CD14-positive monocyte (primary cell): Measurements from ENCODE around the gene RBM19. TPM values are rescaled to one million over a fixed set of nuclear protein-coding genes. Genes with fewer than 3 reads are reported as not detected.

Experiments used
- DNase-seq, 3 donors: peaks; one replicate each; pipeline ENCODE4 v3.0.0-alpha.2; 2011 to 2022
- H2AFZ ChIP-seq: 2 replicates; pipeline ENCODE4 v1.6.0; 2012; ENCODE audit warnings: mild to moderate bottlenecking, low read depth, low read length, inconsistent platforms; ENCODE audit not compliant: insufficient read depth, poor library complexity, severe bottlenecking
- H3K27ac ChIP-seq, 2 donors: 1 replicate in 1 of 2; 2 replicates in 1 of 2; pipeline ENCODE4 v1.5.1; 2012 to 2013; ENCODE audit warnings: low read length in 2 of 2, control low read depth in 1 of 2, inconsistent platforms in 1 of 2, low read depth in 1 of 2, mild to moderate bottlenecking in 1 of 2
- H3K27me3 ChIP-seq, 2 donors: one replicate each; pipeline versions ENCODE4 v1.6.0 to v1.6.1; 2011 to 2013; ENCODE audit warnings: low read length in 2 of 2; ENCODE audit not compliant: control insufficient read depth in 2 of 2, insufficient read depth in 2 of 2
- H3K36me3 ChIP-seq, 2 donors: replicated peaks in 1 of 2; 1 replicate in 1 of 2; 2 replicates in 1 of 2; pipeline versions ENCODE4 v1.5.1 to v1.6.1; 2012 to 2013; ENCODE audit warnings: low read length in 2 of 2, control low read depth in 1 of 2, inconsistent platforms in 1 of 2, mild to moderate bottlenecking in 1 of 2; ENCODE audit not compliant: insufficient read depth in 2 of 2, control insufficient read depth in 1 of 2
- H3K4me1 ChIP-seq, 2 donors: 1 replicate in 1 of 2; 2 replicates in 1 of 2; pipeline versions ENCODE4 v1.5.1 to v1.6.1; 2012 to 2013; ENCODE audit warnings: low read length in 2 of 2, control low read depth in 1 of 2, inconsistent platforms in 1 of 2, mild to moderate bottlenecking in 1 of 2, moderate library complexity in 1 of 2; ENCODE audit not compliant: insufficient read depth in 2 of 2, control insufficient read depth in 1 of 2
- H3K4me2 ChIP-seq: replicated peaks from 2 replicates; pipeline ENCODE3; 2012; ENCODE audit warnings: low read length, moderate library complexity, mild to moderate bottlenecking; ENCODE audit not compliant: poor library complexity, severe bottlenecking; ENCODE audit errors: extremely low read depth
- H3K4me3 ChIP-seq, 3 experiments: fragments of 200-600 bp in 1 of 3; sonication (generic) in 1 of 3; replicated peaks in 1 of 3; 1 replicate in 2 of 3; 2 replicates in 1 of 3; pipeline ENCODE4 v1.5.1; 2011 to 2013; ENCODE audit warnings: low read length in 3 of 3, mild to moderate bottlenecking in 3 of 3, control low read depth in 2 of 3, low read depth in 2 of 3, inconsistent platforms in 1 of 3, moderate library complexity in 1 of 3
- H3K79me2 ChIP-seq: 2 replicates; pipeline ENCODE4 v1.6.0; 2012; ENCODE audit warnings: mild to moderate bottlenecking, control low read depth, inconsistent platforms, low read length, moderate library complexity; ENCODE audit not compliant: insufficient read depth
- H3K9ac ChIP-seq: 2 replicates; pipeline ENCODE4 v1.6.0; 2017; ENCODE audit warnings: low read length, mild to moderate bottlenecking; ENCODE audit not compliant: insufficient read depth, poor library complexity, severe bottlenecking
- H3K9me3 ChIP-seq, 2 donors: replicated peaks in 1 of 2; 1 replicate in 1 of 2; 2 replicates in 1 of 2; pipeline versions ENCODE4 v1.5.1 to v1.6.1; 2012 to 2013; ENCODE audit warnings: low read length in 2 of 2, control low read depth in 1 of 2; ENCODE audit not compliant: control insufficient read depth in 1 of 2, insufficient read depth in 1 of 2
- H4K20me1 ChIP-seq: 2 replicates; pipeline ENCODE4 v1.6.0; 2012; ENCODE audit warnings: mild to moderate bottlenecking, low read length, control low read depth, moderate library complexity; ENCODE audit not compliant: insufficient read depth
- H3K27ac Mint-ChIP-seq, 7 donors: one replicate each; pipeline ENCODE4 v1.8.0; 2020; ENCODE audit warnings: mild to moderate bottlenecking in 7 of 7, mixed read lengths in 7 of 7, moderate library complexity in 6 of 7, inconsistent platforms in 2 of 7
- H3K27me3 Mint-ChIP-seq, 3 donors: one replicate each; pipeline ENCODE4 v1.8.0; 2021 to 2022; ENCODE audit warnings: low read depth in 3 of 3, mild to moderate bottlenecking in 3 of 3, mixed read lengths in 3 of 3, moderate library complexity in 3 of 3, inconsistent platforms in 1 of 3
- H3K36me3 Mint-ChIP-seq, 2 donors: one replicate each; pipeline ENCODE4 v1.8.0; 2020; ENCODE audit warnings: mixed read lengths in 2 of 2, inconsistent platforms in 1 of 2, mild to moderate bottlenecking in 1 of 2
- H3K4me1 Mint-ChIP-seq: one replicate; pipeline ENCODE4 v1.8.0; 2020; ENCODE audit warnings: mild to moderate bottlenecking, mixed read lengths
- H3K4me3 Mint-ChIP-seq, 2 donors: one replicate each; pipeline ENCODE4 v1.8.0; 2020; ENCODE audit warnings: mild to moderate bottlenecking in 2 of 2, mixed read lengths in 2 of 2, moderate library complexity in 1 of 2
- H3K9me3 Mint-ChIP-seq, 7 donors: one replicate each; pipeline ENCODE4 v1.8.0; 2020 to 2022; ENCODE audit warnings: mixed read lengths in 7 of 7, mild to moderate bottlenecking in 6 of 7, moderate library complexity in 6 of 7, inconsistent platforms in 2 of 7
- WGBS: methylation state at CpG from one replicate; pipeline ENCODE4 v1.1.5; 2013; ENCODE audit warnings: missing lambda C conversion rate; ENCODE audit not compliant: insufficient coverage; 5-methylcytosine and 5-hydroxymethylcytosine counted together
- intact Hi-C, 2 donors: fragments of 100-400 bp; cut with micrococcal nuclease; formaldehyde crosslinking; loops; one replicate each; pipeline versions ENCODE4 v1.15.0 to v1.15.1; 2023
- polyA plus RNA-seq, 3 donors: library from polyadenylated mRNA; depleted of rRNA in 1 of 3; unstranded in 2 of 3; stranded (reverse) in 1 of 3; fragments of 300-500 nt in 2 of 3; fragments of >200 nt in 1 of 3; fragmentation: Illumina TruSeq in 2 of 3; gene quantifications; 1 replicate in 2 of 3; 2 replicates in 1 of 3; pipeline ENCODE4 v1.2.3, GENCODE V29; 2012 to 2021
- TF ChIP-seq, protein P1 (sequence below): fragments of 200-600 bp; IDR thresholded peaks from one replicate; pipeline ENCODE4 v1.8.0; 2022; ENCODE audit warnings: antibody characterized with exemption, mild to moderate bottlenecking

The RBM19 gene
- polyA plus RNA-seq, 3 donors = 2.1 to 30.4 (median 2.2) TPM

DNA sequence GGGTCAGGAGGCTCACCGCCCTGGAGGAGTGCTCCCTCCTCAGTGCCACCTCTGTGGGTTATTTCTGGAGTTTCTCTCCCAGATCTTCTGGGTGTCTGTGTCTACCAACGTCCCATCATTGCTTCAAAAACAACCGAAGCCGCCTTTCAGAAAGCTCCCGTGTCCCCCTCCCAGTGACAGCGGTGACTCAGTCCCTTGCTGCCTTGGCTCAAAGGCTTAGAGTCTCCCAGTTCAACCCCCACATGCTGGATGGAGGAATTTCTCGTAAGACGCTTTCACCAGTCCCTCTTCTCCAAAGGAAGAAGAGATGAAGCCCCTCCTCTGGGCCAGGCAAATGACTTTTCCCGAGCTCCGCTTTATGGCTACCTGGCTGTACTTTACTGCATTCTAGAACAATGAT is 146.6 kb downstream of the RBM19 start:
- H3K9me3 Mint-ChIP-seq = peaks cover 0 to 1% (median 0%) of the 10 kb centered on the region in 7 donors
- Histone ChIP-seq H3K4me1 (no peaks in the 10 kb centered on the region), H3K4me3 (no peak overlapping the region), H2AFZ (no peak overlapping the region), H3K4me2 (no peak overlapping the region), H3K9me3 (no peaks in the 10 kb centered on the region), H3K79me2 (no peaks in the 10 kb centered on the region), H3K27ac (no peak overlapping the region), H3K9ac (no peak overlapping the region), H4K20me1 (no peaks in the 10 kb centered on the region), H3K27me3 (no peaks in the 10 kb centered on the region), H3K36me3 (peaks cover 5 to 13% of the 10 kb centered on the region in 2 donors)
- H3K27ac Mint-ChIP-seq = peak overlapping the region in 1 of 7 donors; percentile 62
- no peaks in the 10 kb centered on the region for H3K27me3 Mint-ChIP-seq
- no peaks in the 10 kb centered on the region for H3K4me1 Mint-ChIP-seq
- no peak overlapping the region for H3K4me3 Mint-ChIP-seq
- H3K36me3 Mint-ChIP-seq = peaks cover 16 to 19% of the 10 kb centered on the region in 2 donors
- TF ChIP-seq, protein P1, sequence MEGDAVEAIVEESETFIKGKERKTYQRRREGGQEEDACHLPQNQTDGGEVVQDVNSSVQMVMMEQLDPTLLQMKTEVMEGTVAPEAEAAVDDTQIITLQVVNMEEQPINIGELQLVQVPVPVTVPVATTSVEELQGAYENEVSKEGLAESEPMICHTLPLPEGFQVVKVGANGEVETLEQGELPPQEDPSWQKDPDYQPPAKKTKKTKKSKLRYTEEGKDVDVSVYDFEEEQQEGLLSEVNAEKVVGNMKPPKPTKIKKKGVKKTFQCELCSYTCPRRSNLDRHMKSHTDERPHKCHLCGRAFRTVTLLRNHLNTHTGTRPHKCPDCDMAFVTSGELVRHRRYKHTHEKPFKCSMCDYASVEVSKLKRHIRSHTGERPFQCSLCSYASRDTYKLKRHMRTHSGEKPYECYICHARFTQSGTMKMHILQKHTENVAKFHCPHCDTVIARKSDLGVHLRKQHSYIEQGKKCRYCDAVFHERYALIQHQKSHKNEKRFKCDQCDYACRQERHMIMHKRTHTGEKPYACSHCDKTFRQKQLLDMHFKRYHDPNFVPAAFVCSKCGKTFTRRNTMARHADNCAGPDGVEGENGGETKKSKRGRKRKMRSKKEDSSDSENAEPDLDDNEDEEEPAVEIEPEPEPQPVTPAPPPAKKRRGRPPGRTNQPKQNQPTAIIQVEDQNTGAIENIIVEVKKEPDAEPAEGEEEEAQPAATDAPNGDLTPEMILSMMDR = no peak
- no peak for DNase-seq
- WGBS = 100% methylated on average over 1 of the region's 10 CpGs
- intact Hi-C loops = no loop called here

DNA sequence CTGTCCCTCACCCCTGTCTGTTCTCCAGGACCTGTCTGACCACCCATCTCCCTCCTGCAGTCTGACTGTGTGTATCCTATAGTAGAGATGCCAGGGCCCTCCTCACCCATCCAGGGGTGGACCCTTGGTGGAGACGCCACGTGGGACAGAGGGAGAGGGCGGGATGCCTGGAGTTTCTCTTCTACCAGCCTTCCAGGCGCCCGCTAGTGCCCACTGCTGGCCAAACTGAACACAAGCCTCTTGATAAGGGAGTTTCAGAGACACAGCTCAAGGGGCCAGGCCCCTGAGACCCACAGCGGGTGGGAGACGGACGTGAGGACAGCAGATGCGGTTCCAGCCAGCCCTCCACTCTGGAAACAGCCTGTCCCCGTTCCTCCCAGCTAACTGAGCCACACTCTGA is 147.3 kb downstream of the RBM19 start:
- Histone ChIP-seq H2AFZ (no peak overlapping the region), H3K4me1 (no peaks in the 10 kb centered on the region), H3K27ac (no peak overlapping the region), H4K20me1 (no peaks in the 10 kb centered on the region), H3K4me3 (no peak overlapping the region), H3K36me3 (peaks cover 5 to 13% of the 10 kb centered on the region in 2 donors), H3K4me2 (no peak overlapping the region), H3K9me3 (no peaks in the 10 kb centered on the region), H3K27me3 (no peaks in the 10 kb centered on the region), H3K79me2 (no peaks in the 10 kb centered on the region), H3K9ac (no peak overlapping the region)
- Mint-ChIP-seq H3K27ac (peak overlapping the region in 2 of 7 donors; percentile 54 to 62), H3K27me3 (no peaks in the 10 kb centered on the region), H3K4me3 (no peak overlapping the region), H3K36me3 (peaks cover 17 to 18% of the 10 kb centered on the region in 2 donors), H3K9me3 (peaks cover 0 to 1% (median 0%) of the 10 kb centered on the region in 7 donors), H3K4me1 (no peaks in the 10 kb centered on the region)
- WGBS = 98% methylated on average over 8 of the region's 10 CpGs
- intact Hi-C loops = no loop called here
- TF ChIP-seq, protein P1 = no peak
- no peak for DNase-seq
